ENCODE data around the gene ANTXR2.

ANTXR2 gene

GRCh38 chr4:80092847-80093246 is 19.8 kb upstream of the ANTXR2 start:
- no peak for DNase-seq (ENCODE audit: extremely low read depth in 1 of 2, low read depth in 1 of 2)

DNA sequence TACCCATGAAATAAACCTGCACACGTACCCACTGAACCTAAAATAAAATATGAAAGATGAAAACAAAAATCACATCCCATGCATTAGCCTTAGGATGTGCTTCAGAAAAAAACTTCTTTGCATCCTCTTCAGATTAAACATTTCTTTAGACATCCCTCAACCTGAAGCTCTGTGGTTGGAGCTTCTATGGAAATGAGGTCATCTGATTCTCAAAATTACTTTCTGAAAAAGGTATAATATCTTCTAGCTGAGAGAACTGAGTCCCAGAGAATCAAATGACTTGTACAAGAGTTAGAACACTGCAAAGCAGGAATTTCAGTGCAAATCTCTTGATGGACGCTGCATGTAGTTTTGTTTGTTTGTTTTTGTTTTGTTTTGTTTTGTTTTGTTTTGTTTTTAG is 19.1 kb upstream of the ANTXR2 start:
- no peak for DNase-seq (ENCODE audit: extremely low read depth in 1 of 2, low read depth in 1 of 2)

GRCh38 chr4:80091688-80092087 is 18.7 kb upstream of the ANTXR2 start:
- DNase-seq (ENCODE audit: extremely low read depth in 1 of 2, low read depth in 1 of 2), result no peak

DNA sequence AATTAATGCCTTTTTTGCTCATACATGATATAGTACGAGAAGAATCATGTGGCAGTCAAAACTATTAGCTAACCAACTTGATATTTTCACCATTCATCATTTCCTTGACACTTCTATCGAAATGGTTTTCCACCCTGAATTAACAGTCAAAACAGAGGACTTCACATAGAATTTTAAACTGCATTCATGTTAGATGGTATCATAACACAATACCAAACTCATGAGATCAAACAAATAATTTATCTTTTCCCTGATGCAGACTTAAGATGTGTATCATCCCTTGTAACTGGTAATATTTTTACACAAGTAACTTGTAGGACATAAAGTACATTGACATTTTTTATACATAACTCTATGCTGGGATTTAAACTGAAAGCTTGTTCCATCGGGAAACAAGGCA is 18.2 kb upstream of the ANTXR2 start:
- DNase-seq (ENCODE audit: extremely low read depth in 1 of 2, low read depth in 1 of 2), result no peak

GRCh38 chr4:80090090-80090489 is 17.1 kb upstream of the ANTXR2 start:
- no peak for DNase-seq (ENCODE audit: extremely low read depth in 1 of 2, low read depth in 1 of 2)

- DNase-seq (ENCODE audit: extremely low read depth in 1 of 2, low read depth in 1 of 2), result no peak
Measured at GRCh38 chr4:80088471-80088870, 15.4 kb upstream of the ANTXR2 start.

DNA sequence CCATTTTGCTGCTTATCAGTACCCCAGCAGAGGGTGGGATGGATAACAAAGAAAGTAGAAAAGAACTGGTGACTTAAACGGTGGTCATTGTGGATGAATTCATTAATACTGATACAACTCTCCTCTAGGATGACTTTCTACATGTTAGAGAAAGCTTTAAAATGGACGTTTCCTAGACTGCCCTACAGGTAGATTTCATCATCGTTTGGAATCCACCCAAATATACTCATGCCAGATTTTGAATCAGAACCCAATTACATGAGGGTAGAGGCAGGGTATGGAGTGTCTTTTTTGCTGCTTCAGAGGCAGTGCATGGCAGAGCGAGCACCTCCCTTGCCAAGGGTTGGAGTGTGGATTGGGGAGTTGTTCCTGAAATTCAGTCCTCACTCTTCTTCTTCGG is 13.3 kb upstream of the ANTXR2 start:
- DNase-seq (ENCODE audit: extremely low read depth in 1 of 2, low read depth in 1 of 2), result no peak

GRCh38 chr4:80085081-80085480 is 12.1 kb upstream of the ANTXR2 start:
- DNase-seq (ENCODE audit: extremely low read depth in 1 of 2, low read depth in 1 of 2), result no peak

GRCh38 chr4:80082693-80083092 is 9.7 kb upstream of the ANTXR2 start:
- no peak for DNase-seq (ENCODE audit: extremely low read depth in 1 of 2, low read depth in 1 of 2)

DNA sequence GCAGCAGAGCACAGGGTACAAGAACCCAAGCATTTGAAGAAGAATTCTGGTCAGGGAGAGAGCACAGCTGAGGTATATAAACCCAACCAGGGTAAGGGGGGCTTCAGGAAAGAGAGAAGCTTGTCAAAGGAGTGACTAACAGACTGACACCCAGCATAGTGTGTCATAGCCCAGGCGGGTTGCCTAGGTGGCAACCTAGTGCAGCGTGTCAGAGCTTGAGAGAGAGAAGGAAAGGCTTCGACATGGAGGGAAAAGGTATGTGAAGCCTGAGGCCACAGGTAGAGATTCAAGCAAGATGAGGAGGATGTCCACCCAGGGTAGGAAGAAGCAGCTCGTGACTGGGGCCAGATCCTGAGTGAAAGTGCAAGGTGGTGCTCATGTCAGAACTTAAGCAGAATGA is 8.5 kb upstream of the ANTXR2 start:
- DNase-seq (ENCODE audit: extremely low read depth in 1 of 2, low read depth in 1 of 2), result no peak

GRCh38 chr4:80079255-80079923 is 6.4 kb upstream of the ANTXR2 start:
- DNase-seq (ENCODE audit: extremely low read depth in 1 of 2, low read depth in 1 of 2), result no peak

- no peak for DNase-seq (ENCODE audit: extremely low read depth in 1 of 2, low read depth in 1 of 2)
Measured at GRCh38 chr4:80078346-80079092, 5.5 kb upstream of the ANTXR2 start.

DNA sequence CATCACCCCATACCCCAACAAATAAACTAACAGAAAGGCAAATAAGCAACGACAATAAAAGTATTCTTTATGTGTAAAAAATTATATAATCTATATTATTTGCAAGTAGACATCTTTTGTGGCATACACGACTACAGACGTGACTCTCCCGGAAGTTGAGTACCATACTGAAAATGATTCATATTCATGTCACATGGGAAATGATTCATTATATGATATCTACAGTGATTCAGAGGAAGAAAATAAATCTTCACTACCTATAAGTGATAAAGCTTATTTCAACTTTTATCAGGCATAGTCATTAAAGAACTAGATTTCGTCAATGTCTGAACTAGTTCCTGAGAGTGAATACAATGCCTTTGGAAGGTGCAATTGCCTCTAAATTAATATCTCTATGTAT is 4.6 kb upstream of the ANTXR2 start:
- DNase-seq (ENCODE audit: extremely low read depth in 1 of 2, low read depth in 1 of 2), result no peak

- DNase-seq (ENCODE audit: extremely low read depth in 1 of 2, low read depth in 1 of 2), result no peak
Measured at GRCh38 chr4:80076681-80077080, 3.7 kb upstream of the ANTXR2 start.

DNA sequence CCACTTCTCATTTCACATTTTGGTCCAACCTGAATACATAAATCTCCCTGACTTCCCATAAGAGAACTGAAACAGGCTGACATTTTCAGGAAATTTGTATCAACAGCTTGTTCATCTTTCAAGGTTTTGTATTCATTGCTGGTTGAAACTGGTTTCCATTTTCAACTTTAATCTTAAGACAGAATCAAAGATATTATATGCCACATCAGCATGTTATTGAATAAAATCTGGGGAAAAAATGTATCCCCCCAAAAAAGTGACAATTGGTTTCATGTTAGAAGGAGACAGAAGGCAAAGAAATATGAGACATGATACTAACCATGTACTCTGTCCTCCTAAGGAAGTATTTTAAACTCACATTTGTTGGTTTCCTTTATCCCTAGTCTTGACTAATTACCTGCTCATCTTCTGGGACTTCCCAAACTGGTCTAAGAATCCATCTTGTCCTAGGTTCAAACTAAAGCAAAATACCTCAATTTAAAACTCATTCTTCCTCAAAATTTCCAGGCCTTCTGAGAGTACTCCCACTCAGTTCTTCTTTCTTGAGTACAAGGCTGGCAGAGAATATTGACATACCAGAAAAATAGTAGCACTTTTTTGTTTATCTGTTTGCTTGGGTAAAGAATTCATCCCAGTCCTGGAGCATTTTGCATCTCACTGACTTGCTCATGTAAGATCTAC is 3.1 kb upstream of the ANTXR2 start:
- no peak for DNase-seq (ENCODE audit: extremely low read depth in 1 of 2, low read depth in 1 of 2)

- DNase-seq (ENCODE audit: extremely low read depth in 1 of 2, low read depth in 1 of 2), result no peak
Measured at GRCh38 chr4:80074651-80075050, 1.6 kb upstream of the ANTXR2 start.

- DNase-seq (ENCODE audit: extremely low read depth in 1 of 2, low read depth in 1 of 2), result no peak
Measured at GRCh38 chr4:80074069-80074468, 1.0 kb upstream of the ANTXR2 start.

GRCh38 chr4:80073473-80074008 is 512 bp upstream of the ANTXR2 start:
- no peak for DNase-seq (ENCODE audit: extremely low read depth in 1 of 2, low read depth in 1 of 2)

DNA sequence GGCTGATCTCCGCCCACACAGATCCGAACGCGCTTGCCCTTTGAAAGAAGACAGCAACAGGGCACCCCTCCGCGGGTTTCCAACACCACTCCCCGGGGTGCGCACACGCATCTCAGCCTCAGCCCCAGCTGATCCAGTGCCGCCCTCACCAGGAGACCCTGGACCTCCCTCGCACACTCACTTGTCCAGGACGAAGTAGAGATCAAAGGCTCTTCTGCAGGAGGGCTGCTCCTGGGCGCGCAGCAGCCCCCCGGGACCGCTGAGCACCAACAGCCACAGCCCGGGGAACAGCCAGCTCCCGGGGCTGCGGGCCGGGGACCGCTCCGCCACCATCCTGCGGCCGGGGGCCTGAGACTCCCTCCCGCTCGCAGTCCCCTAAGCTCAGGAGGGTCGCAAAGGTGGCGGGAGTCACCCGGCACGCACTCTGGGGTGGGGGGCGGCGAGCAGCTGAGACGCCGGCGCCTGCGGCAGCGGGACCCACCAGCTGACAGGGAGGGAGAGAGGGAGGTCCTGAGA is 743 bp downstream of the ANTXR2 start:
- no peak for DNase-seq (ENCODE audit: extremely low read depth in 1 of 2, low read depth in 1 of 2)

DNA sequence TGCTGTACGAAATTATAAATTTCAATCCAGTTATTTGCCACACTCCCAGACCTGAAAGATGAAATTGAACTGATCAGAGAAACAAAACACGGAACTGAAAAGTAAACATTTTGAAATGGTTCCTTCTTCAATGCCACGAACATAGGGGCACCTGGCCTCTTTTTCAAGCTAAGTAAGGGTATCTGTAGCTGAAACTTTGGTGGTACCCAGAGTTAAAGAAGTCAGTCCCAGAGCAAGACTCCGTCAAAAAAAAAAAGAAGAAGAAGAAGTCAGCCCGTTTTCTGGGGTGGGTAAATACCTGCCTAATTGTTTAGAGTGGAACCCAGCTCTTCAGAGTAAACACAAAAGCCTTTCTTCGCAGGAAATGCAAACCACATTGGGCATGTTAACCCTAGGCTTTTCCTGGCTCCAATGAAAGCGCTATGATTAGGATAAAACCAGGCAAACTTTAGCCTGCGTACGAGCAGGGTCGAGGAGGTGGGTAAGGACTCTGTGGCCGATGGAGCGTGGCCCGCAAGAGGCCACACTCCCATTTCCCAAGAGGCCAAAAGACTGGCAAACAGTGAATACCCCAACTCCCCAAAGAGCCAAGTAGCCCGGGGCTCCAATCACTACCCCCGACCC is 1.3 kb downstream of the ANTXR2 start:
- DNase-seq (ENCODE audit: extremely low read depth in 1 of 2, low read depth in 1 of 2), result no peak

Data from stimulated activated CD8-positive, alpha-beta memory T cell treated with anti-CD3 and anti-CD28 coated beads, Interleukin-7, amount 100 ng/mL, for 48 hours (primary cell).